HepG2 (cell line): Measurements from ENCODE around the gene SNX27. TPM values are rescaled to one million over a fixed set of nuclear protein-coding genes. Genes with fewer than 3 reads are reported as not detected.

Experiments
- ATAC-seq: fragments of 200-7000 bp; cut with Tn5 transposase; 3 replicates; pipeline ENCODE4 v1.9.1; 2020; ENCODE audit warnings: mild to moderate bottlenecking, moderate library complexity
- BruUV-seq: library from RNA; stranded (reverse); fragments of 400-500 nt; replicated peaks from 2 replicates; lab custom pipeline; 2021; lab: Mats Ljungman, UMichigan
- CTCF ChIA-PET: fragments of 300-600 bp; formaldehyde crosslinking; extraction: SDS; loops from one replicate; lab custom pipeline; 2021; ENCODE audit warnings: low total read pairs, inconsistent platforms, low intra/inter-chr PET ratio; lab: Yijun Ruan, JAX
- POLR2A ChIA-PET: fragments of 350-600 bp; sonication (Branson Sonifier 250); formaldehyde crosslinking; loops from one replicate; lab custom pipeline; 2020; ENCODE audit warnings: antibody characterized with exemption, inconsistent platforms; lab: Yijun Ruan, JAX
- DNase-seq: peaks from one replicate; pipeline ENCODE4 v3.0.0-alpha.2; 2015; ENCODE audit warnings: low spot score
- FAIRE-seq: peaks from 3 replicates; lab custom pipeline; 2011; peaks lifted over from hg19 to GRCh38; lab: Jason Lieb, UNC
- H2AFZ ChIP-seq: one replicate; pipeline ENCODE4 v1.6.1; 2011; ENCODE audit warnings: low read length, inconsistent platforms
- H3K27ac ChIP-seq: fragments of 300-600 bp; 3 replicates; pipeline ENCODE4 v1.8.0; 2011; ENCODE audit warnings: mixed run types, mild to moderate bottlenecking, mixed read lengths, low read length, inconsistent platforms; ENCODE audit not compliant: insufficient read depth; ENCODE audit errors: extremely low read length
- H3K27me3 ChIP-seq, 2 experiments: fragments of 200-600 bp in 1 of 2; 2 replicates in 1 of 2; 3 replicates in 1 of 2; pipeline versions ENCODE4 v1.6.0 to v1.8.0; 2011; ENCODE audit warnings: low read length in 2 of 2, mild to moderate bottlenecking in 2 of 2, moderate library complexity in 2 of 2, inconsistent platforms in 1 of 2; ENCODE audit not compliant: insufficient read depth in 2 of 2, control insufficient read depth in 1 of 2
- H3K36me3 ChIP-seq, 2 experiments: fragments of 200-600 bp in 1 of 2; replicated peaks in 1 of 2; 2 replicates in 1 of 2; 3 replicates in 1 of 2; pipeline versions ENCODE4 v1.5.1 to v1.8.0; 2011; ENCODE audit warnings: low read length in 2 of 2, inconsistent platforms in 1 of 2; ENCODE audit not compliant: insufficient read depth in 2 of 2, control insufficient read depth in 1 of 2
- H3K4me1 ChIP-seq: 2 replicates; pipeline ENCODE4 v1.5.1; 2012; ENCODE audit warnings: low read length, inconsistent platforms; ENCODE audit not compliant: insufficient read depth
- H3K4me2 ChIP-seq: 2 replicates; pipeline ENCODE4 v1.6.0; 2011; ENCODE audit warnings: low read depth, low read length, inconsistent platforms
- H3K4me3 ChIP-seq, 3 experiments: fragments of 200-600 bp in 1 of 3; sonication (generic), shearing (Covaris generic) in 1 of 3; replicated peaks in 1 of 3; 2 replicates each; pipeline ENCODE4 v1.5.1; 2011 to 2016; ENCODE audit warnings: low read length in 3 of 3, inconsistent platforms in 2 of 3, low read depth in 2 of 3, mild to moderate bottlenecking in 2 of 3, control low read depth in 1 of 3, mixed read lengths in 1 of 3; ENCODE audit not compliant: insufficient read depth in 1 of 3
- H3K79me2 ChIP-seq: one replicate; pipeline ENCODE4 v1.6.1; 2011; ENCODE audit warnings: low read length, inconsistent platforms; ENCODE audit not compliant: insufficient read depth
- H3K9ac ChIP-seq: 2 replicates; pipeline ENCODE4 v1.6.0; 2011; ENCODE audit warnings: mild to moderate bottlenecking, low read depth, low read length, inconsistent platforms; ENCODE audit not compliant: insufficient read depth
- H3K9me3 ChIP-seq: 2 replicates; pipeline ENCODE4 v1.5.1; 2012; ENCODE audit warnings: mild to moderate bottlenecking, low read length
- H4K20me1 ChIP-seq: 2 replicates; pipeline ENCODE4 v1.6.0; 2011; ENCODE audit warnings: inconsistent platforms, mild to moderate bottlenecking, low read length, moderate library complexity; ENCODE audit not compliant: insufficient read depth
- JARID2 ChIP-seq: sonication (generic); formaldehyde crosslinking; IDR thresholded peaks from 2 replicates; pipeline ENCODE4 v1.8.1; 2023; ENCODE audit warnings: missing genetic modification reagents, inconsistent platforms; ENCODE audit not compliant: insufficient replicate concordance
- KMT2A ChIP-seq: sonication (generic); formaldehyde crosslinking; IDR thresholded peaks from 2 replicates; pipeline ENCODE4 v1.4.0; 2020; ENCODE audit warnings: missing genetic modification reagents
- POLR2AphosphoS2 ChIP-seq: IDR thresholded peaks from 2 replicates; pipeline ENCODE4 v1.6.1; 2011; ENCODE audit warnings: low read depth, low read length, improper control_type of control experiment
- THAP11 ChIP-seq: IDR thresholded peaks from 2 replicates; pipeline ENCODE4 v1.6.1; 2016; ENCODE audit warnings: missing biosample characterization, missing genetic modification reagents
- XRCC5 ChIP-seq: fragments of 200-400 bp; formaldehyde crosslinking; optimal IDR thresholded peaks from 2 replicates; pipeline ENCODE3; 2017; ENCODE audit warnings: mild to moderate bottlenecking, low read length
- ZFX ChIP-seq: sonication (generic); formaldehyde crosslinking; IDR thresholded peaks from 2 replicates; pipeline ENCODE4 v1.4.0; 2020; ENCODE audit warnings: mild to moderate bottlenecking, low read depth, missing genetic modification reagents, moderate library complexity
- ZNF329 ChIP-seq: sonication (generic); formaldehyde crosslinking; IDR thresholded peaks from 2 replicates; pipeline ENCODE4 v1.9.0; 2021; ENCODE audit warnings: low read depth, mild to moderate bottlenecking, missing genetic modification reagents
- ZNF331 ChIP-seq: sonication (generic); formaldehyde crosslinking; IDR thresholded peaks from 2 replicates; pipeline ENCODE4 v1.4.0; 2020; ENCODE audit warnings: missing genetic modification reagents
- WGBS: methylation state at CpG from one replicate; pipeline ENCODE4 v1.1.6; 2017; ENCODE audit warnings: low lambda C conversion rate; 5-methylcytosine and 5-hydroxymethylcytosine counted together
- in situ Hi-C: cut with HindIII; loops from 2 replicates; pipeline ENCODE4 v1.10.0; 2017; ENCODE audit warnings: low pct_unique_long_range_greater_than_20kb; ENCODE audit not compliant: extremely low pct_ligation_motif_present
- intact Hi-C: fragments of 100-400 bp; cut with micrococcal nuclease; formaldehyde crosslinking; loops from one replicate; pipeline ENCODE4 v1.10.0; 2022; ENCODE audit not compliant: unreplicated experiment
- polyA plus RNA-seq, 8 experiments: library from polyadenylated mRNA; depleted of rRNA in 3 of 8; stranded (reverse) in 7 of 8; unstranded in 1 of 8; fragments of >200 nt; fragmentation: Illumina TruSeq in 4 of 8; extraction: Trizol in 4 of 8; gene quantifications; 2 replicates each; pipeline versions ENCODE4 v1.2.1 to v1.2.3, GENCODE V29; 2011 to 2016; ENCODE audit warnings: low read depth in 4 of 8, missing spikeins in 1 of 8, mixed read lengths in 1 of 8; ENCODE audit not compliant: insufficient read depth in 1 of 8
- total RNA-seq, 5 experiments: library from RNA; depleted of rRNA; stranded (reverse); fragments of >200 nt; fragmentation: Illumina TruSeq; extraction: Trizol; gene quantifications; 2 replicates each; pipeline ENCODE4 v1.2.3, GENCODE V29; 2016; ENCODE audit warnings: low read depth in 1 of 5
- TF ChIP-seq, protein P1 (sequence below): sonication (generic); formaldehyde crosslinking; IDR thresholded peaks from 2 replicates; pipeline ENCODE4 v1.4.0; 2020; ENCODE audit warnings: missing genetic modification reagents, mild to moderate bottlenecking, borderline replicate concordance
- TF ChIP-seq, protein P2 (sequence below): fragments of 450-650 bp; IDR thresholded peaks from 2 replicates; pipeline ENCODE4 v1.6.1; 2017; ENCODE audit warnings: mild to moderate bottlenecking

SNX27 gene
- total and polyA plus RNA-seq, 2 of the 13 experiments (the other 11 are each of a cell fraction or from before 2014, with no cell fraction given): 14.4 to 17.8 TPM

DNA sequence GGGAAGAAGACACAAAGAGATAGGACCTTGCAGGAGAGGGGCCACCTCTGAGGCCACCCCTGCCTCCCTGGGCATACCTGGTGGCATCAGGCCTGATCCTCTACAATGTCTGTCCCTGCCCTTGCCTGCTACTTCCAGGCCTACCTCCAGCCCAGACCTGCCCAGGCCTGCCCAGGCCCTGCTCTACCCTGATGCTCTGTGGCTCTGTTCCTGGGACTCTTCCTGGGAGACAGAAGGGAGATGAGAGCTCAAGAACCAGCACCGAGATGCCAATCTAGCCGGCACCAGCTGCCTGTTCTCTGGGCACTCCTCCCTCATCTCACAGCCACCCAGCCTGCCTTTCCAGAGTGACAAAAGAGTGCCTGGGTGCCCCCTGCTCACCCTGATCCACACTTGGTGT, 102.0 kb downstream of the SNX27 start:
- Histone ChIP-seq H3K9ac (no peak overlapping the region), H2AFZ (no peak overlapping the region), H4K20me1 (no peaks in the 10 kb centered on the region), H3K4me1 (peaks cover 48% of the 10 kb centered on the region), H3K4me2 (no peak overlapping the region), H3K4me3 (no peak overlapping the region), H3K9me3 (no peaks in the 10 kb centered on the region), H3K27me3 (peaks cover 0 to 23% of the 10 kb centered on the region in 2 experiments; a peak in 3 of 5 replicates), H3K36me3 (no peaks in the 10 kb centered on the region), H3K79me2 (no peaks in the 10 kb centered on the region), H3K27ac (no peak overlapping the region)
- intact Hi-C loops: no loop called here
- WGBS: 40% methylated on average over 2 of the region's 2 CpGs
- DNase-seq (no peak), FAIRE-seq (no peak), ATAC-seq (no peak)
- ChIA-PET CTCF (no interaction called here), POLR2A (no interaction called here)
- no TSS peak for BruUV-seq
- in situ Hi-C loops: loop anchor here (10.0 kb wide), 1 partner anchor 121 kb away; the partner anchor contains the start of genes C2CD4D and RORC
- TF ChIP-seq, protein P1, sequence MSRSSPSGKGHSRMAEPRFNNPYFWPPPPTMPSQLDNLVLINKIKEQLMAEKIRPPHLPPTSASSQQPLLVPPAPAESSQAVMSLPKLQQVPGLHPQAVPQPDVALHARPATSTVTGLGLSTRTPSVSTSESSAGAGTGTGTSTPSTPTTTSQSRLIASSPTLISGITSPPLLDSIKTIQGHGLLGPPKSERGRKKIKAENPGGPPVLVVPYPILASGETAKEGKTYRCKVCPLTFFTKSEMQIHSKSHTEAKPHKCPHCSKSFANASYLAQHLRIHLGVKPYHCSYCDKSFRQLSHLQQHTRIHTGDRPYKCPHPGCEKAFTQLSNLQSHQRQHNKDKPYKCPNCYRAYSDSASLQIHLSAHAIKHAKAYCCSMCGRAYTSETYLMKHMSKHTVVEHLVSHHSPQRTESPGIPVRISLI (CRISPR knock-in tag): no peak
- TF ChIP-seq ZNF331 (CRISPR knock-in tag) (no peak), THAP11 (CRISPR knock-in tag) (no peak), POLR2AphosphoS2 (no peak), JARID2 (no peak)

DNA sequence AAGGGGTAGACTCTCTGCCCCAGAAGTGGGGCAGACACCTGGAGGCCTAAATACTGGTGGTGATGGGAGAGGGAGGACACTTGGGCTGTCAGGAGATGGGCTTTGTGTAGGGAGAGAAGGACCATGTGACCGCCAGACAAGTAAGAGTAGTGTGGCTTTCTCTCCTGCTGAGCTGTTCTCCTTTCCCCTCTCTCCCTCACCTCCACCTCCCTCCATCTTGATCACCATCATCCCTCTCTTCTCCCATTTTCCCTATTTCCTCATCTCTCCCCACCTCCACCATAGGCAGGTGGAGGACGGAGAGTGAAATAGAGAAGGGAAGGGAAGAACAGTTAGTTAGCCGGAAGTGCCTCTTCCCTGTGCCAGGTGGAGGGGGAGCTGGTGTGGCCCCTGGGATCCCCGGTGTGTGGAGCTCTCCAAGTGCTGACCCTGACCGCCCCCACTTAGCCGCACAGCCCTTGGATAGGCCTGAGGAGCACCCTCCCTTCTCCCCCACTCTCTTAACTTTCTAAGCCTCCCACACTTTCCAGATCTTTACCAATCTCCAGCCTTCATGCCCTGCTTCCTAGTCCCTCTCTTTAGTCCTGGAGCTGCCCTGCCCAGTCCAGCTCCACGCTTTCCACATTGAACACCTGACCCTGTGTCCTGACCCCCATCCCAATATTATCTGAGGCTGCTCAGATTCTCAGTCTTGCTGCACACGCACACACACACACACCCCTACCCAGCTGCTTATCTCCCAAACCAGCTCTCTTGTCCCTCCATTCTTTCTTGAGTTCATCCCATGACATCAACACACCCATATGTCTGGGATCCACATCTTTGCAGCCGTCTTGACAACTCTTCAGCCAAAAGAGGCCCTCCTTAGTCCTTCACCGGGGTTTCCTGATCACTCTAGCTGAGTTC, 103.2 kb downstream of the SNX27 start:
- Histone ChIP-seq H3K27ac (no peak overlapping the region), H3K4me3 (no peak overlapping the region), H2AFZ (no peak overlapping the region), H3K4me2 (no peak overlapping the region), H3K79me2 (no peaks in the 10 kb centered on the region), H3K9me3 (no peaks in the 10 kb centered on the region), H3K9ac (no peak overlapping the region), H4K20me1 (no peaks in the 10 kb centered on the region), H3K36me3 (no peaks in the 10 kb centered on the region), H3K4me1 (peaks cover 48% of the 10 kb centered on the region), H3K27me3 (peaks cover 0 to 29% of the 10 kb centered on the region in 2 experiments; a peak in 4 of 5 replicates)
- no peak for ATAC-seq
- intact Hi-C loops: no loop called here
- no peak for FAIRE-seq
- ChIA-PET CTCF (no interaction called here), POLR2A (no interaction called here)
- in situ Hi-C loops: loop anchor here (10.0 kb wide), 1 partner anchor 120 kb away; the partner anchor contains the start of genes C2CD4D and RORC
- WGBS: 40% methylated on average over 10 of the region's 10 CpGs
- BruUV-seq: no TSS peak
- no peak for DNase-seq
- TF ChIP-seq KMT2A (no peak), ZFX (no peak), ZNF329 (CRISPR knock-in tag) (no peak), XRCC5 (no peak)
- TF ChIP-seq, protein P2, sequence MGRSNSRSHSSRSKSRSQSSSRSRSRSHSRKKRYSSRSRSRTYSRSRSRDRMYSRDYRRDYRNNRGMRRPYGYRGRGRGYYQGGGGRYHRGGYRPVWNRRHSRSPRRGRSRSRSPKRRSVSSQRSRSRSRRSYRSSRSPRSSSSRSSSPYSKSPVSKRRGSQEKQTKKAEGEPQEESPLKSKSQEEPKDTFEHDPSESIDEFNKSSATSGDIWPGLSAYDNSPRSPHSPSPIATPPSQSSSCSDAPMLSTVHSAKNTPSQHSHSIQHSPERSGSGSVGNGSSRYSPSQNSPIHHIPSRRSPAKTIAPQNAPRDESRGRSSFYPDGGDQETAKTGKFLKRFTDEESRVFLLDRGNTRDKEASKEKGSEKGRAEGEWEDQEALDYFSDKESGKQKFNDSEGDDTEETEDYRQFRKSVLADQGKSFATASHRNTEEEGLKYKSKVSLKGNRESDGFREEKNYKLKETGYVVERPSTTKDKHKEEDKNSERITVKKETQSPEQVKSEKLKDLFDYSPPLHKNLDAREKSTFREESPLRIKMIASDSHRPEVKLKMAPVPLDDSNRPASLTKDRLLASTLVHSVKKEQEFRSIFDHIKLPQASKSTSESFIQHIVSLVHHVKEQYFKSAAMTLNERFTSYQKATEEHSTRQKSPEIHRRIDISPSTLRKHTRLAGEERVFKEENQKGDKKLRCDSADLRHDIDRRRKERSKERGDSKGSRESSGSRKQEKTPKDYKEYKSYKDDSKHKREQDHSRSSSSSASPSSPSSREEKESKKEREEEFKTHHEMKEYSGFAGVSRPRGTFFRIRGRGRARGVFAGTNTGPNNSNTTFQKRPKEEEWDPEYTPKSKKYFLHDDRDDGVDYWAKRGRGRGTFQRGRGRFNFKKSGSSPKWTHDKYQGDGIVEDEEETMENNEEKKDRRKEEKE: no peak
